Thyroid gland (tissue), 4 donors: ENCODE measurements around the gene POFUT1. TPM values are rescaled to one million over a fixed set of nuclear protein-coding genes. Genes with fewer than 3 reads are reported as not detected.

ENCODE experiments used
- DNase-seq, 2 donors: peaks; one replicate each; pipeline ENCODE4 v3.0.0-alpha.2; 2019
- H3K27ac ChIP-seq, 3 donors: fragments of 200-600 bp; sonication (generic); 1 replicate in 2 of 3; 2 replicates in 1 of 3; pipeline ENCODE4 v1.5.1; 2016 to 2019; ENCODE audit warnings: mild to moderate bottlenecking in 1 of 3, moderate library complexity in 1 of 3
- H3K27me3 ChIP-seq: fragments of 200-600 bp; sonication (generic); one replicate; pipeline ENCODE4 v1.5.1; 2019
- H3K36me3 ChIP-seq, 2 donors: fragments of 200-600 bp; sonication (generic); one replicate each; pipeline ENCODE4 v1.5.1; 2016 to 2019
- H3K4me1 ChIP-seq, 2 donors: fragments of 200-600 bp; sonication (generic); one replicate each; pipeline ENCODE4 v1.5.1; 2017 to 2019
- H3K4me3 ChIP-seq, 3 donors: fragments of 200-600 bp; sonication (generic); replicated peaks in 1 of 3; 1 replicate in 2 of 3; 2 replicates in 1 of 3; pipeline ENCODE4 v1.5.1; 2016; ENCODE audit warnings: mild to moderate bottlenecking in 1 of 3
- H3K9me3 ChIP-seq: fragments of 200-600 bp; sonication (generic); one replicate; pipeline ENCODE4 v1.5.1; 2017
- CTCF ChIP-seq, 6 experiments: fragments of 200-600 bp in 3 of 6; fragments of 450-650 bp in 3 of 6; sonication (generic) in 3 of 6; IDR thresholded peaks; one replicate each; pipeline ENCODE4 v1.5.1; 2016 to 2019; ENCODE audit warnings: antibody characterized with exemption in 6 of 6, mild to moderate bottlenecking in 2 of 6, inconsistent platforms in 1 of 6, moderate library complexity in 1 of 6
- POLR2A ChIP-seq, 2 donors: fragments of 450-650 bp; IDR thresholded peaks; one replicate each; pipeline ENCODE4 v1.6.1; 2017; ENCODE audit warnings: antibody characterized with exemption in 2 of 2, mild to moderate bottlenecking in 2 of 2, moderate library complexity in 1 of 2
- WGBS, 2 donors: methylation state at CpG; one replicate each; pipeline ENCODE4 v1.1.5; 2017; 5-methylcytosine and 5-hydroxymethylcytosine counted together
- intact Hi-C: fragments of 100-400 bp; cut with DNase I; formaldehyde crosslinking; loops from one replicate; pipeline ENCODE4 v1.15.1; 2023
- microRNA counts, 2 donors: library from miRNA; unstranded; fragments of <30 nt; microRNA quantifications; one replicate each; lab custom pipeline; 2016 to 2017
- total RNA-seq, 4 donors: library from RNA; depleted of rRNA; stranded (reverse); fragments of >200 nt; gene quantifications; one replicate each; pipeline ENCODE4 v1.2.3, GENCODE V29; 2016

Gene POFUT1
- total RNA-seq, 4 donors from 2014 or later, result 35.1 to 40.5 (median 38.5) TPM

- intact Hi-C loops, result no loop called here
- H3K4me3 ChIP-seq, result no peak overlapping the region
- WGBS, 2 donors, result 67 to 81% methylated on average over 4 of the region's 4 CpGs
- H3K27ac ChIP-seq, result peak overlapping the region in 1 of 3 donors; percentile 5
- no peak for DNase-seq
- no peaks in the 10 kb centered on the region for H3K36me3 ChIP-seq
- H3K4me1 ChIP-seq, result peaks cover 36 to 43% of the 10 kb centered on the region in 2 donors
- H3K9me3 ChIP-seq, result no peaks in the 10 kb centered on the region
- H3K27me3 ChIP-seq, result no peaks in the 10 kb centered on the region
- TF ChIP-seq CTCF (IDR thresholded peaks at IDR 0.05) (no peak), POLR2A (IDR thresholded peaks at IDR 0.05) (no peak)
These were observed 78.1 kb downstream of the POFUT1 start for GRCh38 chr20:32285621-32286371.

- WGBS, 2 donors, result 98 to 99% methylated on average over 6 of the region's 6 CpGs
- no peak for DNase-seq
- Histone ChIP-seq H3K4me3 (no peak overlapping the region), H3K27me3 (no peaks in the 10 kb centered on the region), H3K4me1 (peaks cover 31 to 36% of the 10 kb centered on the region in 2 donors), H3K27ac (no peak overlapping the region), H3K9me3 (no peaks in the 10 kb centered on the region), H3K36me3 (no peaks in the 10 kb centered on the region)
- no peak for TF ChIP-seq POLR2A (IDR thresholded peaks at IDR 0.05)
- no peak for TF ChIP-seq CTCF (IDR thresholded peaks at IDR 0.05)
- intact Hi-C loops, result no loop called here
These were observed 79.6 kb downstream of the POFUT1 start for GRCh38 chr20:32287231-32287638.

MicroRNAs within 50 kb of the gene (microRNA counts, 767-probe panel; counts per million panel counts)
- 0 counts per million in 2 donors for microRNA hsa-miR-1825 (lab: Ali Mortazavi, UCI)

Other genes starting within 250 kb of the POFUT1 start
- under 1 TPM in 1 of 4 donors, not detected in 3; 0.10 TPM for gene XKR7, start 239.7 kb upstream of the POFUT1 start, total RNA-seq
- 10 to 100 TPM in 1 of 4 donors, 1 to 10 TPM in 3; 7.4 to 16.0 (median 9.7) TPM for gene CCM2L, start 197.4 kb upstream of the POFUT1 start, total RNA-seq
- gene HCK, start 155.6 kb upstream of the POFUT1 start, total RNA-seq, result 1 to 10 TPM; 3.1 to 5.9 (median 4.8) TPM
- gene TM9SF4, start 98.2 kb upstream of the POFUT1 start, total RNA-seq, result 10 to 100 TPM; 28.8 to 46.0 (median 38.0) TPM
- 10 to 100 TPM in 1 of 4 donors, 1 to 10 TPM in 3; 6.5 to 11.7 (median 7.3) TPM for gene PLAGL2, start 137 bp upstream of the POFUT1 start, total RNA-seq
- gene KIF3B, start 69.8 kb downstream of the POFUT1 start, total RNA-seq, result 10 to 100 TPM; 31.0 to 35.5 (median 32.7) TPM
- 100 to 1,000 TPM in 1 of 4 donors, 10 to 100 TPM in 3; 62.1 to 155 (median 67.5) TPM for gene ASXL1, start 150.5 kb downstream of the POFUT1 start, total RNA-seq